ENCODE results near the gene ZCCHC17. TPM values are rescaled to one million over a fixed set of nuclear protein-coding genes. Genes with fewer than 3 reads are reported as not detected.

ZCCHC17 gene
- total RNA-seq, 1 experiment from 2014 or later: 30.2 TPM

GRCh38 chr1:31302709-31303441, 6.0 kb downstream of the ZCCHC17 start:
- Histone ChIP-seq H3K4me3 (ENCODE audit: low read length) (no peak overlapping the region), H4K20me1 (ENCODE audit: low read length) (no peaks in the 10 kb centered on the region), H3K27me3 (ENCODE audit: low read length) (no peaks in the 10 kb centered on the region), H3K9ac (ENCODE audit: low read length) (no peak overlapping the region), H3K36me3 (ENCODE audit: low read depth, low read length) (no peaks in the 10 kb centered on the region), H3K9me2 (replicated peaks; ENCODE audit: low read length) (no peaks in the 10 kb centered on the region), H3K9me3 (ENCODE audit: low read length) (no peaks in the 10 kb centered on the region), H2AFZ (ENCODE audit: low read length) (no peak overlapping the region), H3K27ac (ENCODE audit: low read length) (no peak overlapping the region), H3K4me1 (ENCODE audit: insufficient read depth, low read length) (peaks cover 32% of the 10 kb centered on the region; the same call in 1 of the 2 replicates), H3K79me2 (ENCODE audit: low read length) (peaks cover 73% of the 10 kb centered on the region), H3F3A (ENCODE audit: low read length, unreplicated experiment) (no peaks in the 10 kb centered on the region), H3K4me2 (ENCODE audit: low read length) (no peak overlapping the region)
- no peak for ATAC-seq
- no peak for TF ChIP-seq EZH2 (IDR thresholded peaks at IDR 0.05; ENCODE audit: low read length, unreplicated experiment)
- TF ChIP-seq, protein P1, sequence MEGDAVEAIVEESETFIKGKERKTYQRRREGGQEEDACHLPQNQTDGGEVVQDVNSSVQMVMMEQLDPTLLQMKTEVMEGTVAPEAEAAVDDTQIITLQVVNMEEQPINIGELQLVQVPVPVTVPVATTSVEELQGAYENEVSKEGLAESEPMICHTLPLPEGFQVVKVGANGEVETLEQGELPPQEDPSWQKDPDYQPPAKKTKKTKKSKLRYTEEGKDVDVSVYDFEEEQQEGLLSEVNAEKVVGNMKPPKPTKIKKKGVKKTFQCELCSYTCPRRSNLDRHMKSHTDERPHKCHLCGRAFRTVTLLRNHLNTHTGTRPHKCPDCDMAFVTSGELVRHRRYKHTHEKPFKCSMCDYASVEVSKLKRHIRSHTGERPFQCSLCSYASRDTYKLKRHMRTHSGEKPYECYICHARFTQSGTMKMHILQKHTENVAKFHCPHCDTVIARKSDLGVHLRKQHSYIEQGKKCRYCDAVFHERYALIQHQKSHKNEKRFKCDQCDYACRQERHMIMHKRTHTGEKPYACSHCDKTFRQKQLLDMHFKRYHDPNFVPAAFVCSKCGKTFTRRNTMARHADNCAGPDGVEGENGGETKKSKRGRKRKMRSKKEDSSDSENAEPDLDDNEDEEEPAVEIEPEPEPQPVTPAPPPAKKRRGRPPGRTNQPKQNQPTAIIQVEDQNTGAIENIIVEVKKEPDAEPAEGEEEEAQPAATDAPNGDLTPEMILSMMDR (conservative IDR thresholded peaks at IDR 0.05; ENCODE audit: low read depth, low read length): no peak
- no peak for TF ChIP-seq EZH2phosphoT487 (IDR thresholded peaks at IDR 0.05; ENCODE audit: borderline replicate concordance, low read length)
- BruUV-seq (replicated peaks): no TSS peak
- intact Hi-C loops (cut with micrococcal nuclease): no loop called here
- ChIA-PET POLR2A (ENCODE audit: unreplicated experiment) (no interaction called here), CTCF (no interaction called here)
- no peak for DNase-seq

DNA sequence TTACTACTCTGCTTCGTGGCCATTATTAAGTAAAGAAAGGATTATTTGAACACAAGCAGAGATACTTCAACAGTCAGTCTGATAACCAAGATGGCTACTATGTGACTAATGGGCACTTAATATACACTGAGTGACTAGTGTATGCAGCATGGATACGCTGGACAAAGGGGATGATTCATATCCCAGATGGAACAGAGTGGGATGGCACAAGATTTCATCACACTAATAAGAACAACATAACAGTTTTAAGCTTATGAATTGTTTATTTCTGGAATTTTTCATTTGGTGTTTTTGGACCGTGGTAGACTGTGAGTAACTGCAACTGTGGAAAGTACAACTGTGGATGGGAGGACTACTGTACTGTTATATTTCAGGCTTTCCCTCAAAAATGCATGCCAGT, 9.4 kb downstream of the ZCCHC17 start:
- ChIA-PET CTCF (no interaction called here), POLR2A (ENCODE audit: unreplicated experiment) (interaction anchor here (0.6 to 0.9 kb wide), 2 partner anchors 9 to 364 kb away, joined by 3 read pairs; partner anchors contain the start of genes SNRNP40 and ZCCHC17)
- Histone ChIP-seq H3K36me3 (ENCODE audit: low read depth, low read length) (peaks cover 12% of the 10 kb centered on the region), H2AFZ (ENCODE audit: low read length) (peak overlapping the region; percentile 27; the same call in 1 of the 2 replicates), H3K4me2 (ENCODE audit: low read length) (no peak overlapping the region), H3K4me3 (ENCODE audit: low read length) (no peak overlapping the region), H3K9me2 (replicated peaks; ENCODE audit: low read length) (no peaks in the 10 kb centered on the region), H3F3A (ENCODE audit: low read length, unreplicated experiment) (no peaks in the 10 kb centered on the region), H4K20me1 (ENCODE audit: low read length) (no peaks in the 10 kb centered on the region), H3K27ac (ENCODE audit: low read length) (peak overlapping the region; percentile 27), H3K79me2 (ENCODE audit: low read length) (peaks cover 49% of the 10 kb centered on the region), H3K9me3 (ENCODE audit: low read length) (no peaks in the 10 kb centered on the region), H3K4me1 (ENCODE audit: insufficient read depth, low read length) (peaks cover 9% of the 10 kb centered on the region; the same call in 1 of the 2 replicates), H3K27me3 (ENCODE audit: low read length) (no peaks in the 10 kb centered on the region), H3K9ac (ENCODE audit: low read length) (no peak overlapping the region)
- TF ChIP-seq EZH2 (IDR thresholded peaks at IDR 0.05; ENCODE audit: low read length, unreplicated experiment) (no peak), EZH2phosphoT487 (IDR thresholded peaks at IDR 0.05; ENCODE audit: borderline replicate concordance, low read length) (no peak)
- TF ChIP-seq, protein P1 (conservative IDR thresholded peaks at IDR 0.05; ENCODE audit: low read depth, low read length): no peak
- intact Hi-C loops (cut with micrococcal nuclease): no loop called here
- no TSS peak for BruUV-seq (replicated peaks)
- ATAC-seq (peak; percentile 96), DNase-seq (peak; percentile 78)

DNA sequence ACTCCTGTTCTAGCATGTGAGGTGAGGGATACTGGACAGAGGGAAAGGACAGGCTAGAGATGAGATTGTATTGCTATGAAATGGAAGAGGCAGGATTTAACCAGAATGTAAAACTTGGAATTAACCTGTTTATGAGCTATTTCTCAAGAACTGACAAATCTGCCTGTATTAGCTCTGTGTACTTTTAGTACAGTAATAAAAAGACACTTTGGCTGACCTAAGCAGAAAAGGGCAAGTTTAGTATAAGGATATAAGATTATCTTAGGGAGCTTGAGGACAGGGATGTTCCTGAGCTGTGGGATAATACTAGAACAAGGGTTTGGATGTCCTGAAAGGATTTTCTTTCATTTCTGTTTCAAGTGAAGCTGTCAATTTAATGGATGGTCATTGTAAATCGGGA, 11.2 kb downstream of the ZCCHC17 start:
- CTCF ChIA-PET: no interaction called here
- no peak for ATAC-seq

More for the DNA sequence above, 11.2 kb downstream of the ZCCHC17 start:
- Histone ChIP-seq H3K4me1 (ENCODE audit: insufficient read depth, low read length) (peaks cover 9% of the 10 kb centered on the region; the same call in 1 of the 2 replicates), H3K36me3 (ENCODE audit: low read depth, low read length) (peaks cover 23% of the 10 kb centered on the region), H3K27ac (ENCODE audit: low read length) (no peak overlapping the region), H3K9me2 (replicated peaks; ENCODE audit: low read length) (no peaks in the 10 kb centered on the region), H3K4me3 (ENCODE audit: low read length) (no peak overlapping the region), H3K4me2 (ENCODE audit: low read length) (no peak overlapping the region), H4K20me1 (ENCODE audit: low read length) (no peaks in the 10 kb centered on the region), H3K79me2 (ENCODE audit: low read length) (peaks cover 32% of the 10 kb centered on the region), H3F3A (ENCODE audit: low read length, unreplicated experiment) (no peaks in the 10 kb centered on the region), H3K9me3 (ENCODE audit: low read length) (no peaks in the 10 kb centered on the region), H3K9ac (ENCODE audit: low read length) (no peak overlapping the region), H2AFZ (ENCODE audit: low read length) (no peak overlapping the region), H3K27me3 (ENCODE audit: low read length) (no peaks in the 10 kb centered on the region)
- intact Hi-C loops (cut with micrococcal nuclease): no loop called here
- POLR2A ChIA-PET (ENCODE audit: unreplicated experiment): no interaction called here
- no TSS peak for BruUV-seq (replicated peaks)
- no peak for DNase-seq
- TF ChIP-seq, protein P1 (conservative IDR thresholded peaks at IDR 0.05; ENCODE audit: low read depth, low read length): no peak
- TF ChIP-seq EZH2phosphoT487 (IDR thresholded peaks at IDR 0.05; ENCODE audit: borderline replicate concordance, low read length): no peak
- TF ChIP-seq EZH2 (IDR thresholded peaks at IDR 0.05; ENCODE audit: low read length, unreplicated experiment): no peak

All from PC-3 (cell line).